Mammary epithelial cell (primary cell): ENCODE data around the gene ASIC2.

Experiments
- CTCF ChIP-seq, 2 donors: IDR thresholded peaks in 1 of 2; conservative IDR thresholded peaks in 1 of 2; 2 replicates each; pipeline ENCODE4 v1.5.1; 2011 to 2012; ENCODE audit warnings: inconsistent platforms in 2 of 2, low read length in 2 of 2, mild to moderate bottlenecking in 2 of 2, control low read depth in 1 of 2, low read depth in 1 of 2; ENCODE audit not compliant: insufficient read depth in 1 of 2; ENCODE audit errors: extremely low read depth in 1 of 2
- EZH2 ChIP-seq: IDR thresholded peaks from 2 replicates; pipeline ENCODE4 v1.6.1; 2012; ENCODE audit warnings: low read length, inconsistent platforms, borderline replicate concordance

- TF ChIP-seq CTCF (conservative IDR thresholded peaks at IDR 0.05 in 1 of 2, IDR thresholded peaks at IDR 0.05 in 1 of 2; ENCODE audit: extremely low read depth in 1 of 2, insufficient read depth in 1 of 2, low read depth in 1 of 2, low read length in 2 of 2) (no peak), EZH2 (no peak)
Measured at GRCh38 chr17:33015716-33016346, 277.3 kb downstream of the ASIC2 start.
